ENCODE results near the gene KLHDC9.
"Not testable (repeated sequence)": the region's sequence is repeated elsewhere in the genome, so short reads cannot be mapped to it uniquely, and the experiment has no call there.

The KLHDC9 gene

GRCh38 chr1:161111527-161111926 lies 13.4 kb downstream of the KLHDC9 start:
- Histone ChIP-seq H3K9me3 (ENCODE audit: control insufficient read depth, low read length) (no peaks in the 10 kb centered on the region), H3K9ac (ENCODE audit: low read length) (no peak overlapping the region), H3K27me3 (ENCODE audit: control insufficient read depth, insufficient read depth, low read length) (no peaks in the 10 kb centered on the region), H3K4me1 (ENCODE audit: control insufficient read depth, insufficient read depth, low read length) (peaks cover 1% of the 10 kb centered on the region), H3K36me3 (ENCODE audit: control insufficient read depth, insufficient read depth, low read length) (no peaks in the 10 kb centered on the region), H3K4me3 (ENCODE audit: low read length) (no peak overlapping the region)

DNA sequence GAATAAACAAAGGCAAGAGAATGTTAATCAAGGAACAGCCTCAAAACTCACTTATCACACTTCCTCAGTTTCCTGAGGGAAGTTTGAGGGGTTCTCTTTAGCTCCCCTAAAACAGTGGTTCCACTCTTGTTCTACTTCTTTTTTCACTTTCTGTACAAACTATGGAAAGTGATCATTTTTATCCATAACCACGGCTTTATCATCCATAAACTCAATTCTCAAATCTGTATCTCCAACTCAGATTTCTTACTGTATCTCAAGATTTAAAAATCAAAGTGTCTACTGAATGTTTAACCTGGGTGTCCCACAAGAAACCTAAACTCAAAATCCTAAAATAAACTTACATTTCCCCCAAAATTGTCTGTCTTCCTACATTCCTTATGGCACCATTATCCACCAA lies 15.8 kb downstream of the KLHDC9 start:
- H3K4me3 ChIP-seq (ENCODE audit: low read length): no peak overlapping the region
- H3K9ac ChIP-seq (ENCODE audit: low read length): no peak overlapping the region
- peaks cover 15% of the 10 kb centered on the region for H3K4me1 ChIP-seq (ENCODE audit: control insufficient read depth, insufficient read depth, low read length)
- no peaks in the 10 kb centered on the region for H3K36me3 ChIP-seq (ENCODE audit: control insufficient read depth, insufficient read depth, low read length)
- H3K27me3 ChIP-seq (ENCODE audit: control insufficient read depth, insufficient read depth, low read length): no peaks in the 10 kb centered on the region
- no peaks in the 10 kb centered on the region for H3K9me3 ChIP-seq (ENCODE audit: control insufficient read depth, low read length)

DNA sequence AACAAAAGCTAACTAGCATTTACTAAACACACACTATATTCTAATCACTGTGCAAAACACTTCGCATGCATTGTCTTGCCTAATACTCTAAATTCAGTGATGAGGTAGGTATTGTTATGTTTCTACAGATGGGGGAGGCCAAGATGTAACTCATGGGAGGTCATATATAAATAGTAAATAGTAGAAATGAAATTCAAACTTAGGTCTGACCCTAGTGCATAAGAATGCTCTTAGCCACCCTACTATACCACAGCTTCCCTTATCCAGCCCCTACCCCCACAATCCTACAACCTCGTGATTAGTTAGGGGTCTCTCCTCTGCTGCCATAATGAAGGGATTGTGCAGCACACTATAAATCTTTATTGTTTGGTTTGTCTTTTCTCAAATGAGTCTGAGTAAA lies 16.4 kb downstream of the KLHDC9 start:
- H3K9ac ChIP-seq (ENCODE audit: low read length): no peak overlapping the region
- H3K9me3 ChIP-seq (ENCODE audit: control insufficient read depth, low read length): no peaks in the 10 kb centered on the region
- no peak overlapping the region for H3K4me3 ChIP-seq (ENCODE audit: low read length)
- peaks cover 21% of the 10 kb centered on the region for H3K4me1 ChIP-seq (ENCODE audit: control insufficient read depth, insufficient read depth, low read length)
- H3K36me3 ChIP-seq (ENCODE audit: control insufficient read depth, insufficient read depth, low read length): no peaks in the 10 kb centered on the region
- no peaks in the 10 kb centered on the region for H3K27me3 ChIP-seq (ENCODE audit: control insufficient read depth, insufficient read depth, low read length)

GRCh38 chr1:161115132-161115711 lies 17.1 kb downstream of the KLHDC9 start:
- Histone ChIP-seq H3K4me1 (ENCODE audit: control insufficient read depth, insufficient read depth, low read length) (peaks cover 26% of the 10 kb centered on the region), H3K4me3 (ENCODE audit: low read length) (no peak overlapping the region)

GRCh38 chr1:161115961-161116360 lies 17.8 kb downstream of the KLHDC9 start:
- H3K9me3 ChIP-seq (ENCODE audit: control insufficient read depth, low read length); H3K4me3 ChIP-seq (ENCODE audit: low read length); H3K36me3 ChIP-seq (ENCODE audit: control insufficient read depth, insufficient read depth, low read length); H3K9ac ChIP-seq (ENCODE audit: low read length); H3K27me3 ChIP-seq (ENCODE audit: control insufficient read depth, insufficient read depth, low read length): not testable (repeated sequence)
- peaks cover 26% of the 10 kb centered on the region for H3K4me1 ChIP-seq (ENCODE audit: control insufficient read depth, insufficient read depth, low read length)

More at GRCh38 chr1:161115132-161115711, 17.1 kb downstream of the KLHDC9 start:
- Histone ChIP-seq H3K9me3 (ENCODE audit: control insufficient read depth, low read length) (no peaks in the 10 kb centered on the region), H3K36me3 (ENCODE audit: control insufficient read depth, insufficient read depth, low read length) (no peaks in the 10 kb centered on the region), H3K9ac (ENCODE audit: low read length) (no peak overlapping the region), H3K27me3 (ENCODE audit: control insufficient read depth, insufficient read depth, low read length) (no peaks in the 10 kb centered on the region)

DNA sequence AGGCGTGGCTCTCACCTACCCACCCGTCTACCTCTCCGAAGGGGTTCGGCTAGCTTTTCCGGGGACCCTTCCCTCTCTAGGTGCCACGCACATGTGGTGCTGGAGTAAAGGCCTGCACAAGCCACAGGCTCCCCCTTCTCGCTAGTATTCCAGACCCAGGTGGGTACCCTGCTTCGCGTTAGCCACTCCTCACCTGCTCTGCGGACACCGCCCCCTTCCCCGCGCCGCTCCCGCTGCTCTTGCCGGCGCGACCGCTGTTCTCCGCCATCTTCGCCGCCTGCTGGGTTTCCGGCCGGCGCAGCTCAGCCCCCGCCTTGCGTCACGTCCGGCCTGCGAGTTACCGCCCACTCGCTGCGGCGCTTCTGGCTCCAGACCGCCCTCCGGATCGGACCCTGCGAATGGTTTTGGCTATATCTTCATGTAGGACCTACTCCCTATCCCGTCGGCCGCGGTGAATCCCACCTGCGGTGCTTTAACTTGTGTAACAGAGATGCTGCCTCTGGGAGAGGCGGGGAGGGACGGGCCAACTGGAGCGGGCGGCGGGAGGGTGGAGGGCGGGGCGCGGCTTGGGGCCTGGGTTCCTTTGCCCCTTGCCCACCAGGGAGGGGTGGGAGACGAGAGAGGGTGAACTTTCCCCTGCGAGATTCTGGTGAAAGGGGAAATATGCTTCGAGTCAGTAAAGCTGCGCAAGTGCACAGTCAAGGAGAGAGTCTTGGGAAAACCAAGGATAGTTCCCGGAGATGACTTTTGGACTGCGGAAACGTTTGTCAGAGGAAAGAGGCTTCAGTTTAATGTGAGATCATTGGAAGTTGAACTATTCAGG lies 19.8 kb downstream of the KLHDC9 start, which contains the start of the genes NIT1 and PFDN2:
Gene NIT1, plus strand, starts transcription at position 347 of the 823 bp plus-strand sequence. Its CDS starts 72 bp downstream, at position 419.
Gene PFDN2, minus strand, starts transcription at position 279 of the 823 bp plus-strand sequence. Its CDS starts 11 bp downstream, at position 268.
- H3K4me1 ChIP-seq (ENCODE audit: control insufficient read depth, insufficient read depth, low read length): peaks cover 26% of the 10 kb centered on the region
- no peaks in the 10 kb centered on the region for H3K36me3 ChIP-seq (ENCODE audit: control insufficient read depth, insufficient read depth, low read length)
- no peaks in the 10 kb centered on the region for H3K9me3 ChIP-seq (ENCODE audit: control insufficient read depth, low read length)

DNA sequence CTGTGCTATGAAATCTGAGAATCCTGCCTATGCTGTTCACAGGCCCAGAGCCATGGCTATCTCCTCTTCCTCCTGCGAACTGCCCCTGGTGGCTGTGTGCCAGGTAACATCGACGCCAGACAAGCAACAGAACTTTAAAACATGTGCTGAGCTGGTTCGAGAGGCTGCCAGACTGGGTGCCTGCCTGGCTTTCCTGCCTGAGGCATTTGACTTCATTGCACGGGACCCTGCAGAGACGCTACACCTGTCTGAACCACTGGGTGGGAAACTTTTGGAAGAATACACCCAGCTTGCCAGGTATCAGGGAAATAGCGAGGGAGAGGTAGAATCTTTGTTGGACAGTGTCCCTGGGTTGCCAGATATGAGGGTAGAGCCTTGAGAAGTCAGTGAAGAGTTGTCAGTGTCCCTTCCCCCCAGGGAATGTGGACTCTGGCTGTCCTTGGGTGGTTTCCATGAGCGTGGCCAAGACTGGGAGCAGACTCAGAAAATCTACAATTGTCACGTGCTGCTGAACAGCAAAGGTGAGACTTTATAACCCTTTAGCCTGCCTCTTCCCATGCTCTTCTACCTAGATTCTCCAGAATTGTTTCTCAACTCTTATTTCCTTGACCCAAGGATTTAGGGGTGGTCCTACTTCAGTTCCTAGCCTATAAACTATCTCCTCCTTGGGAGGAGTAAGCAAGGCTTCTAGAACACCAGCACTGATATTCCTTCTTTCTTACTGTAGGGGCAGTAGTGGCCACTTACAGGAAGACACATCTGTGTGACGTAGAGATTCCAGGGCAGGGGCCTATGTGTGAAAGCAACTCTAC lies 21.1 kb downstream of the KLHDC9 start:
- no peaks in the 10 kb centered on the region for H3K36me3 ChIP-seq (ENCODE audit: control insufficient read depth, insufficient read depth, low read length)
- H3K4me3 ChIP-seq (ENCODE audit: low read length): peak overlapping the region; percentile 92
- H3K9ac ChIP-seq (ENCODE audit: low read length): peak overlapping the region; percentile 91
- peaks cover 26% of the 10 kb centered on the region for H3K4me1 ChIP-seq (ENCODE audit: control insufficient read depth, insufficient read depth, low read length)
- no peaks in the 10 kb centered on the region for H3K27me3 ChIP-seq (ENCODE audit: control insufficient read depth, insufficient read depth, low read length)
- H3K9me3 ChIP-seq (ENCODE audit: control insufficient read depth, low read length): no peaks in the 10 kb centered on the region

More for the DNA sequence above, 19.8 kb downstream of the KLHDC9 start, which contains the start of the genes NIT1 and PFDN2:
- no peaks in the 10 kb centered on the region for H3K27me3 ChIP-seq (ENCODE audit: control insufficient read depth, insufficient read depth, low read length)
- peak within 1 kb of the TSS; percentile 91 for H3K9ac ChIP-seq (ENCODE audit: low read length)
- H3K4me3 ChIP-seq (ENCODE audit: low read length): peak within 1 kb of the TSS; percentile 92

DNA sequence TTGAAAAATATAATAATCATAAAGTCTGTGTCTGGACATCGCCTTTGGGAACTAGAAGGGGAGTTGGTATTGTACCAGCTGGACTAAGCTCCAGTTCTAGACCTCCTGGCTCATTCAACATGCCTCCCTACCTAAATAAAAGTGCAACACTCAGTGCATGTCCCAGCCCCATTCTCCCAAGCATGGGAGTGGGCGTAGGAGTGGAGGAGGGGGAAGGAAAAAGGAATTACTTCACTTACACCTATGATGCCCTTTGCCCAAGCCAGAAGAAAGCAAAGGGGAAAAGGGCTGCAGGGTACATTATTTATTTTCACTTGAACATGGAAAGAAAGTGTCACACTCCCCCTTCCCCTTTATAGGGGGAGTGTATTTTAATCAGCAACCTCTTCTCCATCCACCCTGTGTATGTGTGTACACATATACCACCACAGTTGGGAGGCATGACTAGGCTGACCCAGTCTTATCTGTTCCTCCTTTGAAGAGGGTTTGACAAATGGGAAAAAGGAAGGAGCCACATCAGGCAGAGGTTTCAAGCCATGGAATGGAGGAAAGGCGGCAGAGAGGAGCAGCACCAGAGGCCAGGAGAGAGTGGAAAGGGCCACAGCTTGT lies 23.0 kb downstream of the KLHDC9 start:
- Histone ChIP-seq H3K27me3 (ENCODE audit: control insufficient read depth, insufficient read depth, low read length) (no peaks in the 10 kb centered on the region), H3K36me3 (ENCODE audit: control insufficient read depth, insufficient read depth, low read length) (no peaks in the 10 kb centered on the region), H3K4me1 (ENCODE audit: control insufficient read depth, insufficient read depth, low read length) (peaks cover 26% of the 10 kb centered on the region), H3K9me3 (ENCODE audit: control insufficient read depth, low read length) (no peaks in the 10 kb centered on the region), H3K4me3 (ENCODE audit: low read length) (no peak overlapping the region), H3K9ac (ENCODE audit: low read length) (no peak overlapping the region)

DNA sequence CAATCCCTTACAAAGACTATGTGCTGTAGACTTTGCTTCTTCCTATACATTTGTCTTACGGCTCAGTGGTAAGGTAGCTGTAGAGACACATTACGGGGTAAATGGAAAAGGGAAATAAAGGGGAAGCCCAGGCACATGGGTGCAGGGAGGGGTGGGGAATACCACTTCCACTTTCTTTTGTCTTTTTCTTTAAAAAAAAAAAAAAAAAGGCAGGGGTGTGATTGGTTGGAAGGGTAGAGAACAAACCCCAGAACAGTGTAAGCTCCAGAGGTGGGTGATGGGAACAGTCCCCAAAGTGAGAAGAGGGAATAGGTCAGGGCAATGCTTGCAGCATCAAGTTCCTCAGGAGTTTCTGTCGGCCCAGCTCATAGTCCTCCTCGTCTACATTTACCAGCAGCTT lies 23.7 kb downstream of the KLHDC9 start:
- Histone ChIP-seq H3K36me3 (ENCODE audit: control insufficient read depth, insufficient read depth, low read length) (no peaks in the 10 kb centered on the region), H3K9ac (ENCODE audit: low read length) (no peak overlapping the region), H3K4me3 (ENCODE audit: low read length) (no peak overlapping the region), H3K27me3 (ENCODE audit: control insufficient read depth, insufficient read depth, low read length) (no peaks in the 10 kb centered on the region), H3K9me3 (ENCODE audit: control insufficient read depth, low read length) (no peaks in the 10 kb centered on the region), H3K4me1 (ENCODE audit: control insufficient read depth, insufficient read depth, low read length) (peaks cover 22% of the 10 kb centered on the region)

DNA sequence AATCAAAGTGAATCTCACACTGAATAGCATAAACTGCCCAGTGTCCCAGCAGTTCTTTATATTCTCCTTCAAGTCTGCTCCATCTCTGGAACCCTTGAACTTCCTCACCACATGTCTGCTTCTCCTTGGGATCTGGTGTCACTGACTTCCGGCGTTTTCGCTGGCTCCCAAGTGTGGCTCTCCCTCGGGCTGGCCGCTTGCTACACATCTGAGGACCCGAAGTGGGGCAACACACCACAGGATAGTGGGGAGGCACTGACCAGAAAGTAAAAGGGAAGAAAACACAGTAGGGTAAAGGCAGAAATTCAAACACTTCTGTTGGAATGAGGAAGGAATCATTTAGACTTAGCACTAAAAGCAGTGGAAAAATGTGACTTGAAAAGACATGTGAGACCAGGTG lies 24.8 kb downstream of the KLHDC9 start:
- Histone ChIP-seq H3K4me3 (ENCODE audit: low read length) (no peak overlapping the region), H3K9me3 (ENCODE audit: control insufficient read depth, low read length) (no peaks in the 10 kb centered on the region), H3K27me3 (ENCODE audit: control insufficient read depth, insufficient read depth, low read length) (no peaks in the 10 kb centered on the region), H3K4me1 (ENCODE audit: control insufficient read depth, insufficient read depth, low read length) (peaks cover 17% of the 10 kb centered on the region), H3K36me3 (ENCODE audit: control insufficient read depth, insufficient read depth, low read length) (peaks cover 4% of the 10 kb centered on the region), H3K9ac (ENCODE audit: low read length) (no peak overlapping the region)

- H3K9me3 ChIP-seq (ENCODE audit: control insufficient read depth, low read length): no peaks in the 10 kb centered on the region
- no peak overlapping the region for H3K4me3 ChIP-seq (ENCODE audit: low read length)
- H3K36me3 ChIP-seq (ENCODE audit: control insufficient read depth, insufficient read depth, low read length): peaks cover 4% of the 10 kb centered on the region
- no peak overlapping the region for H3K9ac ChIP-seq (ENCODE audit: low read length)
- no peaks in the 10 kb centered on the region for H3K27me3 ChIP-seq (ENCODE audit: control insufficient read depth, insufficient read depth, low read length)
- no peaks in the 10 kb centered on the region for H3K4me1 ChIP-seq (ENCODE audit: control insufficient read depth, insufficient read depth, low read length)
These were observed 29.5 kb downstream of the KLHDC9 start for GRCh38 chr1:161127649-161128048.
